HEK293 (cell line): ENCODE results near the gene SMARCD1.
A peak's percentile ranks its signal among the peaks of the same experiment; 100 is the strongest.

Source experiments
- EGR2 ChIP-seq: fragments of 450-650 bp; formaldehyde crosslinking; IDR thresholded peaks from 2 replicates; pipeline ENCODE4 v1.5.1; 2016; ENCODE audit warnings: low read depth, missing biosample characterization, missing genetic modification characterization
- GLI2 ChIP-seq: fragments of 450-650 bp; formaldehyde crosslinking; IDR thresholded peaks from 2 replicates; pipeline ENCODE4; 2017; ENCODE audit warnings: missing biosample characterization, missing genetic modification characterization, low read depth, borderline replicate concordance
- GLI4 ChIP-seq: fragments of 450-650 bp; formaldehyde crosslinking; IDR thresholded peaks from 2 replicates; pipeline ENCODE4 v1.5.1; 2016; ENCODE audit warnings: missing biosample characterization, missing genetic modification characterization
- GLIS1 ChIP-seq: fragments of 450-650 bp; formaldehyde crosslinking; IDR thresholded peaks from 2 replicates; pipeline ENCODE4 v1.5.1; 2016; ENCODE audit warnings: missing biosample characterization, missing genetic modification characterization
- GLIS2 ChIP-seq: fragments of 450-650 bp; formaldehyde crosslinking; IDR thresholded peaks from 2 replicates; pipeline ENCODE4 v1.5.1; 2016; ENCODE audit warnings: missing biosample characterization, missing genetic modification characterization
- HOXD13 ChIP-seq: sonication (generic); formaldehyde crosslinking; IDR thresholded peaks from 2 replicates; pipeline ENCODE4 v1.8.0; 2022; ENCODE audit warnings: missing genetic modification reagents, borderline replicate concordance
- KLF17 ChIP-seq: fragments of 450-650 bp; formaldehyde crosslinking; IDR thresholded peaks from 2 replicates; pipeline ENCODE4 v1.5.1; 2016; ENCODE audit warnings: missing biosample characterization, missing genetic modification characterization
- OVOL3 ChIP-seq: fragments of 450-650 bp; formaldehyde crosslinking; IDR thresholded peaks from 2 replicates; pipeline ENCODE4 v1.5.1; 2016; ENCODE audit warnings: missing biosample characterization, missing genetic modification characterization
- PATZ1 ChIP-seq: fragments of 450-650 bp; formaldehyde crosslinking; IDR thresholded peaks from 2 replicates; pipeline ENCODE4 v1.5.1; 2016; ENCODE audit warnings: missing biosample characterization, missing genetic modification characterization
- PRDM4 ChIP-seq: fragments of 450-650 bp; formaldehyde crosslinking; IDR thresholded peaks from 2 replicates; pipeline ENCODE4 v1.5.1; 2017; ENCODE audit warnings: missing biosample characterization, missing genetic modification characterization
- REST ChIP-seq: fragments of 450-650 bp; formaldehyde crosslinking; IDR thresholded peaks from 2 replicates; pipeline ENCODE4 v1.5.1; 2016; ENCODE audit warnings: missing biosample characterization, missing genetic modification characterization
- ZBTB20 ChIP-seq: fragments of 450-650 bp; formaldehyde crosslinking; IDR thresholded peaks from 2 replicates; pipeline ENCODE4 v1.5.1; 2016; ENCODE audit warnings: missing biosample characterization, missing genetic modification characterization
- ZEB2 ChIP-seq: fragments of 450-650 bp; formaldehyde crosslinking; IDR thresholded peaks from 2 replicates; pipeline ENCODE4 v1.5.1; 2016; ENCODE audit warnings: missing biosample characterization, missing genetic modification characterization
- ZNF140 ChIP-seq: fragments of 450-650 bp; formaldehyde crosslinking; IDR thresholded peaks from 2 replicates; pipeline ENCODE4 v1.5.1; 2016; ENCODE audit warnings: missing biosample characterization, missing genetic modification characterization
- ZNF155 ChIP-seq: fragments of 450-650 bp; formaldehyde crosslinking; IDR thresholded peaks from 2 replicates; pipeline ENCODE4 v1.5.1; 2016; ENCODE audit warnings: missing biosample characterization, missing genetic modification characterization
- ZNF324 ChIP-seq: fragments of 450-650 bp; formaldehyde crosslinking; IDR thresholded peaks from 2 replicates; pipeline ENCODE4 v1.5.1; 2016; ENCODE audit warnings: missing biosample characterization, missing genetic modification characterization
- ZNF335 ChIP-seq: fragments of 450-650 bp; formaldehyde crosslinking; conservative IDR thresholded peaks from 2 replicates; pipeline ENCODE4 v1.5.1; 2016; ENCODE audit warnings: missing biosample characterization, missing genetic modification characterization
- ZNF391 ChIP-seq: fragments of 450-650 bp; formaldehyde crosslinking; IDR thresholded peaks from 2 replicates; pipeline ENCODE4 v1.5.1; 2016; ENCODE audit warnings: low read depth, missing biosample characterization, missing genetic modification characterization, borderline replicate concordance
- ZNF449 ChIP-seq: fragments of 450-650 bp; formaldehyde crosslinking; IDR thresholded peaks from 2 replicates; pipeline ENCODE4 v1.5.1; 2017; ENCODE audit warnings: missing biosample characterization, mild to moderate bottlenecking, missing genetic modification characterization, moderate library complexity
- ZNF501 ChIP-seq: fragments of 450-650 bp; formaldehyde crosslinking; IDR thresholded peaks from 2 replicates; pipeline ENCODE4 v1.5.1; 2016; ENCODE audit warnings: missing biosample characterization, missing genetic modification characterization
- ZNF571 ChIP-seq: fragments of 450-650 bp; formaldehyde crosslinking; IDR thresholded peaks from 2 replicates; pipeline ENCODE4 v1.5.0; 2017; ENCODE audit warnings: missing biosample characterization, missing genetic modification characterization
- ZNF692 ChIP-seq: fragments of 450-650 bp; formaldehyde crosslinking; IDR thresholded peaks from 2 replicates; pipeline ENCODE4 v1.5.1; 2016; ENCODE audit warnings: missing biosample characterization, missing genetic modification characterization
- ZNF707 ChIP-seq: fragments of 450-650 bp; formaldehyde crosslinking; IDR thresholded peaks from 2 replicates; pipeline ENCODE4 v1.5.1; 2016; ENCODE audit warnings: missing biosample characterization, missing genetic modification characterization
- ZNF747 ChIP-seq: fragments of 450-650 bp; formaldehyde crosslinking; IDR thresholded peaks from 2 replicates; pipeline ENCODE4 v1.5.1; 2016; ENCODE audit warnings: missing biosample characterization, missing genetic modification characterization
- ZNF792 ChIP-seq: fragments of 450-650 bp; formaldehyde crosslinking; IDR thresholded peaks from 2 replicates; pipeline ENCODE4 v1.5.1; 2016; ENCODE audit warnings: missing biosample characterization, missing genetic modification characterization
- ZNF830 ChIP-seq: fragments of 450-650 bp; IDR thresholded peaks from 2 replicates; pipeline ENCODE4 v1.5.0; 2018; ENCODE audit warnings: missing biosample characterization, missing genetic modification characterization, low read depth, mild to moderate bottlenecking, moderate library complexity
- ZSCAN23 ChIP-seq: fragments of 450-650 bp; formaldehyde crosslinking; IDR thresholded peaks from 2 replicates; pipeline ENCODE4 v1.5.1; 2016; ENCODE audit warnings: missing biosample characterization, missing genetic modification characterization
- ZSCAN30 ChIP-seq: fragments of 450-650 bp; IDR thresholded peaks from 2 replicates; pipeline ENCODE4 v1.5.1; 2018; ENCODE audit warnings: missing biosample characterization, mild to moderate bottlenecking, missing genetic modification characterization, moderate library complexity

SMARCD1 gene

GRCh38 chr12:50055831-50056638 is 29.1 kb upstream of the SMARCD1 start (continued):
- TF ChIP-seq GLI4 (tag by site-specific recombination): no peak
- peak; percentile 92 for TF ChIP-seq REST
- TF ChIP-seq ZNF747: no peak
- TF ChIP-seq ZNF324 (tag by site-specific recombination): 0 out of 2 replicates have a peak, but pooled peaks have one; percentile 16
- TF ChIP-seq ZNF449 (tag by site-specific recombination): no peak
- TF ChIP-seq OVOL3: no peak
- TF ChIP-seq GLIS2 (tag by site-specific recombination): peak; percentile 91
- peak; percentile 65 for TF ChIP-seq PATZ1 (tag by site-specific recombination)
- peak; percentile 57; the same call in 1 of the 2 replicates for TF ChIP-seq ZBTB20 (tag by site-specific recombination)
- no peak for TF ChIP-seq ZNF155 (tag by site-specific recombination)
- no peak for TF ChIP-seq PRDM4 (tag by site-specific recombination)
- peak; percentile 54 for TF ChIP-seq ZNF335 (tag by site-specific recombination)
- no peak for TF ChIP-seq HOXD13 (CRISPR knock-in tag)
- 0 out of 2 replicates have a peak, but pooled peaks have one; percentile 30 for TF ChIP-seq ZNF692 (tag by site-specific recombination)
- 0 out of 2 replicates have a peak, but pooled peaks have one; percentile 62 for TF ChIP-seq ZSCAN30 (tag by site-specific recombination)
- TF ChIP-seq ZNF571 (tag by site-specific recombination): no peak
- peak; percentile 63; the same call in 1 of the 2 replicates for TF ChIP-seq ZNF501 (tag by site-specific recombination)
- TF ChIP-seq ZNF391 (tag by site-specific recombination): no peak
- no peak for TF ChIP-seq GLI2 (tag by site-specific recombination)
- peak; percentile 23; the same call in 1 of the 2 replicates for TF ChIP-seq KLF17 (tag by site-specific recombination)
- TF ChIP-seq ZNF792 (tag by site-specific recombination): no peak
- no peak for TF ChIP-seq ZNF707 (tag by site-specific recombination)
- peak; percentile 92 for TF ChIP-seq GLIS1 (tag by site-specific recombination)
- no peak for TF ChIP-seq ZNF830
- no peak for TF ChIP-seq ZSCAN23 (tag by site-specific recombination)
- peak; percentile 74 for TF ChIP-seq ZEB2 (tag by site-specific recombination)
- no peak for TF ChIP-seq ZNF140 (tag by site-specific recombination)
- TF ChIP-seq EGR2 (tag by site-specific recombination): 0 out of 2 replicates have a peak, but pooled peaks have one; percentile 25
